Urothelium cell line (cell line): ENCODE measurements around the gene ZNF580.
A peak's percentile ranks its signal among the peaks of the same experiment; 100 is the strongest.

Experiments used
- DNase-seq: peaks from one replicate; pipeline ENCODE4 v3.0.0; 2011; ENCODE audit warnings: low spot score, mixed read lengths
- FAIRE-seq: peaks from 2 replicates; lab custom pipeline; 2011; peaks lifted over from hg19 to GRCh38; lab: Jason Lieb, UNC

The ZNF580 gene

DNA sequence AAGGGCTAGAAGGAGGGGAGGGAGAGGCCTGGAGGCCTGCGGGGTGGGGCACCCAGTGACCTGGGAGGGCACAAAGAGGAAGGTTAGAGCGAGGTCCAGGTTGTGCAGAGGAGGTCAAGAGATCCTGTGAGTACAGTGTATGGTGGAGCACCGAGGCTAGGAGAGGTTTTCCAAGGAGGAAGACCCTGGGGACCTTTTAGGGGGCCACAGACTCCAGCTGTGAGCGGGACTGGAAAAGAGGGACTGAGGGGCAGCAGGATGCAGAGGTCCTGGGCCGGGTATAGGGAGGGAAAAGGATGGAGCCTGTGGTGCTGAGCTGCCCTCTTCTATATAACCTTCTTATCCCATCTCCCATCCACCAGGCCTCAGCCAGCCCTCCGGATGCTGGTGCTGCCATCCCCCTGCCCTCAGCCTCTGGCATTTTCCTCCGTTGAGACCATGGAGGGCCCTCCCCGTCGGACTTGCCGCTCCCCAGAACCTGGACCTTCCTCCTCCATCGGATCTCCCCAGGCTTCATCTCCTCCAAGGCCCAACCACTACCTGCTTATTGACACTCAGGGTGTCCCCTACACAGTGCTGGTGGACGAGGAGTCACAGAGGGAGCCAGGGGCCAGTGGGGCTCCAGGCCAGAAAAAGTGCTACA lies 3.5 kb downstream of the ZNF580 start:
- DNase-seq = no peak
- FAIRE-seq = no peak

DNA sequence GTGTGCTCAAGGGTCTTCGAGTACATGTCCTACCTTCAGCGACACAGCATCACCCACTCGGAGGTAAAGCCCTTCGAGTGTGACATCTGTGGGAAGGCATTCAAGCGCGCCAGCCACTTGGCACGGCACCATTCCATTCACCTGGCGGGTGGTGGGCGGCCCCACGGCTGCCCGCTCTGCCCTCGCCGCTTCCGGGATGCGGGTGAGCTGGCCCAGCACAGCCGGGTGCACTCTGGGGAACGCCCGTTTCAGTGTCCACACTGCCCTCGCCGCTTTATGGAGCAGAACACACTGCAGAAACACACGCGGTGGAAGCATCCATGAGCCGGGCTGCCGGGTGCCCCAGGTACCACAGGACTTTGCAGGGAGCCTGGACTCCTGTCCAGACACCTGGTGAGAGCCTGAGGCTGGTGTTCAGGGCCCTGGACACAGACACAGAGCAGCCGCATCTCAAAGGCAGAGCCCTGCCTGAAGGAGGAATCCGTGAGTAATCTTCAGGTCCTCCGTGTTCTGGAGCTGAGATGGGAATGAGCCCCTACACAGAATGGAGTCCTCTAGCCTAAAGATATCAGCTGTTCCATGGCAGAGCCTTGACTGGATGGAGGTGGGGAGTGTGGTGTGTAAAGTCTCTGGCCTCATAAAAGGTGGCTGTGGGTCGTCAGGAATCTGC lies 4.2 kb downstream of the ZNF580 start:
- DNase-seq = no peak
- no peak for FAIRE-seq

DNA sequence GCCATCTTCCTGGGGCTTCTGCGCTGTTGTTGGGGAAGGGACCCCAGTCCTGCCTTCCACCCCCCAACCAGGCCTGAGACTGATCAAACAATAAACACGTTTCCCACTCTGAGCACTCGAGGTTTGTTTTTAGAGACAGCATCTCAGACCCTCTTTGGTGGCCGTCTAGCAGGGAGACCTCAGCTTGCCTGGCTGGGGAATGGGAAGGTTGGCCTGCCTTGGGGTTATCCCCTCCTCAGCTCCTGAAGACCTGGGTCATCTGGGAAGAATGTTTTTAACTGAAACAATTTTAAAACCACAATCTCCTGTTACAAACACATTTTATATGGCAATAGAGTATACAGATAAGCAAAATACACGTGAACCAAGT lies 4.7 kb downstream of the ZNF580 start:
- DNase-seq (no peak), FAIRE-seq (no peak)

DNA sequence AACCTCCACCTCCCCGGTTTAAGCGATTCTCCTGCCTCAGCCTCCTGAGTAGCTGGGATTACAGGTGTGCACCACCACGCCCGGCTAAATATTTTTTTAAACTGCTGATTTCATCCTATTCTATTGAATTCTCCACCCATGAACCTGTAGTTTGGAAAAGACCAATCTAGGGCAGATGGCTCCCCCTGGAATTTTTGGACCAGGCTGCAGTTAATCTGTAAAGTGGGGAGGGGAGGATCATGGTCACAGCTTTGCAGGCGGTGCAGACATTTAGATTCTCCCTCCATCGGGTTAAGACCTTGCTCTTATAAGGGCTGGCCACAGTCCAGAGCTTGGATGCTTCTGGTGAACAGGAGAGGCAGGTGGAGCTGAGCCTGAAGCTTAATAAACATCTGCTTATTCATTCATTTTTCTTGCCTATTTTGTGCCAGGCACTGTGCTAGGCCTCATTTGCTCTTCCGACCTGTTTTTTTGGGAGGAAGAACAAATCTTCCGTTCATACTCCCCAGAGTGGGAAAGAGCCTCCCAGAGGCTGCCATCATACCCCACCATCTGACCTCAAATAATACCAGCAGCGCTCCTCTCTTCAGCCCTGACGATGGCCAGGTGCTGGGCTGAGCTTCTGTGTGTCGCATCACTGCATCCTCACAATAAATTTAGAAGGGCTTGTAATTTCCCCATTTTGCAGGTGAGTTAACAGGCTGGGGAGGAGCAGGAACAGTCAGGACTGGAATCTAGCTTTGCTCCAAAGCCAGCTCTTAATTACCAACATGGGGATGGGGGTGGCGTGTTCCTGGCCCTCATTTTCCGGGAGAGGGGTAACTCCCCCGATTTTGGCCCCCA lies 6.3 kb downstream of the ZNF580 start:
- DNase-seq (no peak), FAIRE-seq (no peak)

DNA sequence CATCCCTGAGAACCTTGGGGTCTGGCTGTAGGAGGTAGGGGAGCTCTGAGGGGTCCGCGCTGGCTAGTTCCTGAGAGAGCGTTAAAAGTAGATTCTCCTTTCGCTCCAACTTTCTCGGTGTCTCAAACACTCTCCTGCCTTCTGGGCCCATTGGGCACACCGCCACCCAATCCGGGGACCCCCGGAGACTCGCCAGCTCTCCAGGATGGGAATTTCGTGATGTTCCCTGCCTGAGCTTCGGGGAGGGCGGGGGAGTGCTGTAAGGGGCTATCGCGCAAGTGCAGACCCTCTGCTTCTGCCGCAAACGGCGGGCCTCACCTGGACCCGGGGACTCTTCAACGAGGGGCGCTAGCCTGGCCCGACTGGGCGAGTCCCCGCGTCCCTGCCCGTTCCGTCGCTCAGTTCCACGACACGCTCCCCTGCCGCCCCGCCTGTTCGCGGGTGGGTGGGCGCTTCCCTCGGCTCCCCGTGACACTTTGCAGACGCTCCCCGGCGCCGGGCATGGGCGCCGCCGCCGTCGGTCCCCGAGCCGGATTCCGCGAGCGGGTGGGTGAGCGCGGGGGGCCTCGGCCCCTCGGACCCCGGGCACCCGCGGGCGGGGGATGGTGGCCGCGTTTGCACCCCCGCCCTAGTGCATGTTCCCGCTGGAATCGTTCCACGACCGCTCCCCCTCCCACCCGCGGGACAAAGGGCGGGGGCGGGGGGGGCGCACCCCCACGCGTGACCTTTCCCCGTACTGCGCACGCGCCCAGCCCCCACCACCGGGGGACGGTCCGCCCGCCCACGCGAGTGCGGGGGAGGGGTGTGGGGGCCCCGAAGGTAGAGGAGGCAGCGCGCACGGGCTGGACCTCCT lies 7.2 kb downstream of the ZNF580 start, which contains the start of gene CCDC106:
Gene CCDC106, plus strand, starts transcription at position 481 of the 853 bp plus-strand sequence. CDS start 835 bp downstream, outside the sequence.
- DNase-seq (peak; percentile 46), FAIRE-seq (no peak)

DNA sequence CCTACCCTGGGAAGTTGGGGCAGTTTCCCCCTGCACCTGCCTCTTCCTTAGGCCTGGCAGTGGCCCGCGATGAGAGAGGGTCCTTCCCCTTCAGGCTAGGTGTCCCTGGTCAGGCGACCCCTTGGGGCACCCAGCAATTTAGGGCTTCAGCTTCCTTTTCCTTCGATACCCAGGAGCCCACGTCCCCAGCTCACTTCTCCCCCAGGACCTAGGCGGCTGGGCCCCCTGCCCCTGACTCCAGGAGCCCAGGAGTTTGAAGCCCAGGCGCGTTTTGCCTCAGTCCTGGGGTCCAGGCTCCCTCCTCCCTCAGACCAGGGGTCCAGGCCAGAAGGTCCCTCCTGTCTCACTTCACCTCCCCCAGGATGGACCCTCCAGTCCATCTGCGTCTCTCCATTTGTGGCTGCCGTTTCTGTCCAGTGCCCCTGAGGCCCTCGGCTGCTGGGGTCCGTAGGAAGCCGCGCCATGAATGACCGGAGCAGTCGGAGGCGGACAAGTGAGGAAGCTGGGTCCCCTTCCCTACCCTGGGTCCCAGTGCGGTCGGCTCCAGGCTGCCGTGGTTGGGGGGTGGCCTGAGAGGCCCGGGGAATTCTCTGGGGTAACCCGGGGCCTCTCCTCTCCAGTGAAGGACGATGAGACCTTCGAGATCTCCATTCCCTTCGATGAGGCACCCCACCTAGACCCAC lies 7.9 kb downstream of the ZNF580 start:
- DNase-seq = no peak

DNA sequence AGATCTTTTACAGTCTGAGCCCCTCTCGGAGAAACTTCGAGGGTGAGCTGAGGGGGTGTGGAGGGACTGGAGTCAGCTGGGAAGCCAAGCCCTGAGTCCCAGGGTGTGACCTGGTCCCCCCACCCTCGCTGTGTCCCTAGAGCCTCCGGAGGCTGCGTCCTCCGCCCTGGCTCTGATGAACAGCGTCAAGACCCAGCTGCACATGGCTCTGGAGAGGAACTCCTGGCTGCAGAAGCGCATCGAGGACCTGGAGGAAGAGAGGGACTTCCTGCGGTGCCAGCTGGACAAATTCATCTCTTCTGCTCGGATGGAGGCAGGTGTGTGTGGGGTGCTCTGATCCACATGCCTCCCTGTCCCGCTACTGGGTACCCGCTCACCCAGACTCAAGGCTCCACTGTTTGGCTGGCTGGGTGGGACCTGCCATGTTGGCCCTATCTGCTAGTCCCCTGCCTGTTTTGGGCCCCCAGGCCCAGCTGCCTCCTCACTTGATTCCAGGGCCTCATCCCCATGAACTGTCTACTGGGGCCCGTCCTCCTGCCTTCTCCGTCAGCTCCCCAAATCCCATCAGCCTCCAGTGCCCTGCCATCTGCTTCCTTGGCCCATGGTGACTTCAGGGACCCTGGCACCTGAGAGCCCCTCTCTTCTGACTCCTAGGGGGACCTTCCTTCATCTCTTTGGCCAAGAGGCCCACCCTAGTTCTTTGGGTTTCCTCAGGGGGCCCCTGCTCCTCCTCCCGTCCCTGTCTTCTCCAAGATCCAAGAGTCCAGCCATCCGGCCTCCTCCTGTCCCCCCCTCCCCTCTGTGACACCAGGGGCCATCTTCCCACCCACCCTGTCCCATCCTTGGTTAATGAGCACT lies 8.7 kb downstream of the ZNF580 start:
- no peak for DNase-seq
- FAIRE-seq = no peak

More for the DNA sequence above, 7.9 kb downstream of the ZNF580 start:
- no peak for FAIRE-seq

DNA sequence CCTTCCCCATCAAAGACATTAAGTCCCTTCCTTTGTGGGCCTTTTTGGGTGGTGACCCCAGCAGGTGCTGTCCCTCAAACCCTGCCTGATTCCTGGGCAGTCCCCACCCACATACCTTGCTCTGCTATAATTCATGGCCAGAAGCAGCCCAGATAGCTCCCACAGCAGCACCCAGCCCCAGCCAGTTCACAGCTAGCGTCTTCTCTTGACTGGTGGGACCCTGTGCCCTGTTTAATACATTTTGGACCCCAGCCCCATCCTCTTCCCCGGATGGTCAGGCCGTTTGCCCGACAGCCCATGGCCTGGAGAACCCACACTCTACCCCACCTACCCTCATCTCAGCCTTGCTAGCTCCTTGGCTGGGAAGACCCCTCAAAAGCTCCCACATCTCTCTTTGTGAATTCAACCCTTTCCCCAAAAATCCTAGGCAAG lies 9.3 kb downstream of the ZNF580 start:
- DNase-seq (no peak), FAIRE-seq (no peak)

DNA sequence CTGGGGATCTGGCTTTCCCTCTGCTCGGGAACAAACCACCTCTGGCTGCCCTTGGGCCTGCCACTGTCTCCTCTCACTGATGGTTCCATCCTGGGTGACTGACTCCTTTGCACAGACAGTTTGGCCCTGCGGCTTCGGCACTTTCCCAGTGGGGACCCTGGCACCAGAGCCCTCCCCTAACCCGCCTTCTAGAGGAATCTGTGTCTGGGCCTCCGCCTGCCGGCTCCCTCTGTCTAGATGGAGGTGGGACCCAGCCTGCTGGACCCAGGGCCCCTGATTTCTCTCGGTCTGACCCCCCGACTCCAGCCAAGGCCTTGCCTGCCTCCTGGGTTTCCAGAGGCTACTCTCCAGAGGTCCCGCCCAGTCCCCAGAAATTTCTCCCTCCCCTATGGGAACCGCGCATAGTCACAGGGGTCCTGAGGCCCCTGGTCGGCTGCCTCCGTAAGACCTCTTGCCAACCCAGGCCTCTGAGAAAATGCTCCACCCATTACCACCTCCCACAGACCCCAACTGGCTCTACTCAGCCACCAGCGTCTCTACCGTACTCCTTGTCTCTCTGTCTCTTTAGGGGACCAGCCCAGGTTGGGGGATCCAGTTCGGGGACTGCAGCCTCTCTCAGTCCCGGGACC lies 9.9 kb downstream of the ZNF580 start:
- no peak for FAIRE-seq

DNA sequence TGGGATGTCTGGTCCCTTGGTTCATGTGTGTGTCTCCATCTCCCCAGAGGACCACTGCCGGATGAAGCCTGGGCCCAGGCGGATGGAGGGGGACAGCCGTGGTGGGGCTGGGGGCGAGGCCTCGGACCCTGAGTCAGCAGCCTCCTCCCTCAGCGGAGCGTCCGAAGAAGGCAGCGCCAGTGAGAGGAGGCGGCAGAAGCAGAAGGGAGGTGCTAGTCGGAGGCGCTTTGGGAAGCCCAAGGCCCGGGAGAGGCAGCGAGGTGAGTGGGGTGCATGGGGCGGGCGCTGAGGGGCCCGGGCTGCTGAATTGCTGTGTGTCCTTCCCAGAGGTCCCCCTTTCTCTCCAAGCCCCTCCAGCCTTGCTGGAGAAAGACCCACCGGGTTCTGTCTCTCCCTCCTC lies 10.4 kb downstream of the ZNF580 start:
- FAIRE-seq (no peak), DNase-seq (no peak)

More for the DNA sequence above, 9.9 kb downstream of the ZNF580 start:
- DNase-seq = no peak

DNA sequence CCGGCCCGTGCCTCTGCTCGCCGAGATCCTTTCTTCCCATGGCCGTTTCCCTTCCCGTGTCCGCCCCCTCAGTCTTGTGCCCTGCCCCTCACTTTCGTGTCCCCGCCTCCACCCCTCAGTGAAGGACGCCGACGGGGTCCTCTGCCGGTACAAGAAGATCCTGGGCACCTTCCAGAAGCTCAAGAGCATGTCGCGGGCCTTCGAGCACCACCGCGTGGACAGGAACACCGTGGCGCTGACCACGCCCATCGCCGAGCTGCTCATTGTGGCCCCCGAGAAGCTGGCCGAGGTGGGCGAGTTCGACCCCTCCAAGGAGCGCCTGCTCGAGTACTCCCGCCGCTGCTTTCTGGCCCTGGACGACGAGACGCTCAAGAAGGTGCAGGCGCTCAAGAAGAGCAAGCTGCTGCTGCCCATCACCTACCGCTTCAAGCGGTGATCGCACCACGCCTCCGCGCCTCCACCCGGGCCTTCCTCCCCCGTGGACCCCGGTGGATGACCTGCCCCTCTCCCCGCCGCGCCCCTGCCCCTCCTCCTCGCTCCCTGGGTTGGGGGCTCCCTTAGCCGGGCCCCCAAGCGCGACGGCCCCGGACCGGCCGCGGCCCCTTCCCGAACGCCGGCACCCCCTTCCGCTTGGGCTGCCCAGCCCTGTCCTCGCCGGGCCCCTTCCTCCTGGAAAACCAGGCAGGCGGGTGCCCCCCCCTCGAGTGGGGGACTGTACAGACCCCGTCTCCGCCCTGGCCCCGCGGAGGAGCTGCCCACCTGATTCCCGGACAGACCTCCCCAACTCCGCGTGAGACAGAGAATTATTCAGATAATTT lies 11.7 kb downstream of the ZNF580 start:
- DNase-seq (no peak), FAIRE-seq (no peak)

DNA sequence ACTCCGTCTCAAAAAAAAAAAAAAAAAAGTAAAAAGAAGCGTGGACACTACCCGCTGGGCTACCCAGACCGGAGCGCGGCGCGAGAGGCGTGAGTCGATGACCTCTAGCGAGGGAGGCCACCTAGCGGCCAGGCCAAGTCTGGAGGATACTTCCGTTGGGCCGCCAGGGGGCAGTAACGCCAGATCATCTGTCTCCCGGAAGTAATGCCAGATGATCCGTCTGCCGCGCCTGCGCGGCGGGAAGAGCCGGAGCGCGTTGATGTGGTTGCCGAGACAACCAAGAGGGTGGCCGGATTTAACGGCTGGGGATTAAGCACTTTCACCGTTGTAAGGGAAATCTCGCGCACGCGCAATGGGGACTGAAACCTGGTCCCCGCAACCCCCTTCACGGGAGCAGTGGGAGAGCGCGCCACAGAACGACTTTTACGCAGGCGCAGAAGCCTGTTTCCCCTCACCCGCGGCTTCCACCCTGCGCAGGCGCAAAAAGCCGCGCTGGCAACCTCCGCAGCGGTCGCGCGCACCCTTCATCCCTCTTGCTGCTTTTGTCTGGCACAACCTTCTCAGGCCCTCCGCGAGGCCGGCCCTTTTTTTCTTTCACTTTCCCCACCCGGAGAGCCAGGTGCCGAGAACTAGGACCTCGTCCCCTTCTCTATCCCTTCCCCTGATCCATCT lies 13.0 kb downstream of the ZNF580 start:
- FAIRE-seq = peak; percentile 91

DNA sequence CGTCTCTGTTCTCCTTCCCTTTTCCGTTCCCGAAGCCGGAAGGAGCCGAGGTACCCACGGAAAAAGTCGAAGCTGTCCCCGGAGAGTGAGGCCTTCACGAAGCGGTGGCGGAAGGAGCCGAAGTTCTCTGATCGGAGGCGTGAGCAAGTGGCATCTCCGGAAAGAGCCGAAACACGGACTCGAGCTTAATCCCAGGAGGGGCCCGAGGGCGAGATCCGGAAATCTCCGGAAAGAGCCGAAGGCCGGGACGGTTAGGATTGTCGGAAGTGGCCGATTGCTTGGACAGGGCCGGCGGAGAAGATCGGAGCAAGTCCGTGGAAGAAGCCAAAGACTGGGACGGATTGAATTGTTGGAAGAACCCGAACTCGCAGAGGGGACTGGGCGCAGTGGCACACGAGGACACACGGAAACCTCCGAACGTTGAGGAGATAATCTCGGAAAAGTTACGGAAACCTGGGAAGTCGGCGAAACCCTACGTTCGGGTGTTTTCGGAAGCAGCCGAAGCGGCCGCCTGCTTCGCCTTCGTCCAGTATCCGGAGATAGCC lies 13.6 kb downstream of the ZNF580 start:
- no peak for FAIRE-seq
- peak; percentile 78 for DNase-seq

More for the DNA sequence above, 13.0 kb downstream of the ZNF580 start:
- peak; percentile 95 for DNase-seq

DNA sequence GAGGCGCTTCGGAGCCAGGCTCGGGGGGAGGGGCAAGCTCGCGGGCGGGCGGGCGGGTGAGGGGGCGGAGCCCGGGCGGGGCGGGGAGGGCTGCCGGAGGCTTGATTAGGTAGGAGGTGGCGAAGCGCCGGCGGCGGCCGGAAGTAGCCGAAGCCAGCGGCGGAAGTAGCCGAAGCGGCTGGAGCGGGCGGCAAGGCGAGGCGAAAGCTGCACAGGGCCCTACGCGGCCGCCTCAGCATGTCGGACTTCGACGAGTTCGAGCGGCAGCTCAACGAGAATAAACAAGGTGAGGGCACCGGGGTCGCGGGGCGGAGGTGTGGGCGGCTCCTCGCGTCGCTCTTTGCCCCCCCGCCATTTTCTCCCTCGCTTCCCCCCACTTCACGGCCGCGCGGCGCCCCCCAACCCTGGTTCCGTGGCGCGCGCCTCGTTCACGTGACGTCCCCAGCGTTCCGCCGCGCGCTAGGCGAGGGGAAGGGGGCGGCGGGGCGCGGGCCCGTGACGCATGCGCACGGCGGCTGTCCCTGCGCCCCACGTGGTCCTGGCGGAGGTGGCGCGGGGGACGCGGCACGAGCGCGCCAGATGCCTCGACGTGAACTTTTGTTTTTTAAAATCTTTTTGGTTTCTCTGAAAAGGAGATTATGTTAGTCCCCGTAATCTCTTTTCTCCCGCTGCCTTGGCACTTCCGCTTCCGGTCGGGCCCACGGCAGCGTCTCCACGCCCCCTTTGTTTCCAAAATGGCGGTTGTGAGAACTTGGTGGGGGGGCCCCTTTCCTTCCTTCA lies 14.3 kb downstream of the ZNF580 start, which contains the start of gene U2AF2:
Gene U2AF2, plus strand, starts transcription at position 168 of the 780 bp plus-strand sequence. Its CDS starts 70 bp downstream, at position 238.
- FAIRE-seq = peak; percentile 66

DNA sequence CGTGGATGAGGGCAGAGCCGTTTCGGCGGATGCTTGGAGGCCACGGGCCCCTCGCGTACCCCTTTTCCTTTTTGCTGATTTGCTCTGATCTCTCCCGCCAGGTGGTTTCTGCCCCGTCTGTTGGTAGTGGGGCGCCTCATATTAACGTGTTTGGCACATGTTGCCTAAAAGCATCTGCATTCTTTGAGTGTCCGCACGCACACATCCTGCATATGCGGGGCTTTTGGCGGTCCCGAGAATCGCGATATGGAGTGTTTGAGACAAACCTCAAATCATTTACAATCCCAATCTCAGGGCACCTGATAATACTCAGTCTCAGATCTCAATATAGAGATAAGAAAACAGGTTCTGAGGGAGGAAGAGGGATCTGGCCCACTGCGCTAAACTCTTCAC lies 14.8 kb downstream of the ZNF580 start:
- no peak for DNase-seq
- no peak for FAIRE-seq

More for the DNA sequence above, 14.3 kb downstream of the ZNF580 start, which contains the start of gene U2AF2:
- DNase-seq = peak; percentile 95

DNA sequence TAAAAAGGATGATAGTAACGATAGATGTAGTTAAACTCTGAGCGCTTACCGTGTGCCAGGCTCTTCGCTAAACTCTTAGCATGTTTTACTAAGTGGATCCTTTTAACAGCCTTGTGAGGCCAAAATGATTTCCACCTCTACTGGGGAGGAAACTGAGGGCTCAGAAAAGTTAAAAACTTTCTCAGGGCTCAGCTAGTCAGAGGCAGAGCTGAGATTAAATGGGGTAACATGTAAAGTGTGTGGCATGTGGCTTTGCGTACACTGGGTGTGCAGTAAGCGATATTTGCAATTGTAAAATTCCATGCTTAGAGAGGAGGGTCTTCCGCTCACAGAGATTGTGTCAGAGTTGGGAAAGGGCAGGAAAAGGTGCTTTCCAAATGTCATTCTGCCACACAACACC lies 15.8 kb downstream of the ZNF580 start:
- FAIRE-seq (no peak), DNase-seq (no peak)
